IPS DF 19.7 (cell line): ENCODE measurements around the gene USP2.

ENCODE experiments used
- DNase-seq: peaks from one replicate; pipeline ENCODE4 v3.0.0-alpha.2; 2013; ENCODE audit warnings: low read depth, low spot score

The USP2 gene

DNA sequence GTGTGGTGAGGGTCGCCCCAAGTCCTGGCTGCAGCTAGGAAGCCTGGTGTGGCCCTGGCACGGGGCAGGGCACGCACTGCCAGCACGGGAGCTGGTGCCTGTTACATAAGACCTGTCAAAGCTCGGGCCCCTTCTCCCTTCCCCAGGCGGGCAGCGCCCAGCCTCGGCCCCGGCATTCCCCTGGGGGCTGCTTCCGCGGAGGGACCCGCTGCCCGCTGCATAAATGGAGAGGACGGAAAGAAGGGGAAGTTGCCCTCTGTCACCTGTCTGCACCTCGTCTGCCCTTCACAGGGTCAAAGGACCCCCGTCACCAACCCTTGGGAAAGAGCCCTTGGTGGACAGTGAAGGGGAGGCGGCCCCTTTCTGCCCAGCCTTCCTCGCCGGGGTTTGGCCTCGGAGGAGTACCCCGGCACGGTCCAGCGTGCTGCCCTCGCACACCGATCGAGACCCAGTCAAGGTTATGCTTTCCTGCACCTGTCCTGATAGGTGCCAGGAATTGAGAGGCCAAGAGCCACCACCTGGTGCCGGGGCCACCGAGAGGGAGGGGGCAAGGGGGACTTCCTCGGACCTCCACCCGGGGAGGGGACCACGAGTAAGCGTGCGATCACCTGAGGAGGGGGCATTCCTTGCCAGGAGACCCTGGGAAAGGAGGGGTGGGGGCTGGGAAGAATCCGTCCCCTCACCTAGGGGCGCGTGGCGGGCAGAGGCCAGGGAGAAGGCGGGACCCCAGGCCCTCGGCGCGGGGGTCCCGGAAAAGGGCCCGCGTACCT, 18.2 kb downstream of the USP2 start:
- no peak for DNase-seq

DNA sequence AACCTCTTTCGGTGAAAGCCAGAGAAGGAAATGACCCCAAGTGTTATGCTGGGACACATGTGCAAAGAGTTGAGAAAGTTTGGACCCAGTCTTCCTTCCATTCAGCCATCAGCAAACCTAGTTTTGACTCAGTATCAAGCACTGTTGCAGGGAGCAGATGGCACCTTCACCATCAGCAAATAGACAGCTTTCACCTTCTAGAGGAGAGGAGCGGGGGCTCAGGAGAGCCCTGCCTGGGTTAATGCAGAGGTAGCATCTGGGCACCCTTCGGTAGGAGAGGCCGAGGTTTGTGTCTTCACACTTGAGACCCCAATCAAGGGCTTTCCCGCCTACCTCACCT, 18.8 kb downstream of the USP2 start:
- DNase-seq, result no peak

DNA sequence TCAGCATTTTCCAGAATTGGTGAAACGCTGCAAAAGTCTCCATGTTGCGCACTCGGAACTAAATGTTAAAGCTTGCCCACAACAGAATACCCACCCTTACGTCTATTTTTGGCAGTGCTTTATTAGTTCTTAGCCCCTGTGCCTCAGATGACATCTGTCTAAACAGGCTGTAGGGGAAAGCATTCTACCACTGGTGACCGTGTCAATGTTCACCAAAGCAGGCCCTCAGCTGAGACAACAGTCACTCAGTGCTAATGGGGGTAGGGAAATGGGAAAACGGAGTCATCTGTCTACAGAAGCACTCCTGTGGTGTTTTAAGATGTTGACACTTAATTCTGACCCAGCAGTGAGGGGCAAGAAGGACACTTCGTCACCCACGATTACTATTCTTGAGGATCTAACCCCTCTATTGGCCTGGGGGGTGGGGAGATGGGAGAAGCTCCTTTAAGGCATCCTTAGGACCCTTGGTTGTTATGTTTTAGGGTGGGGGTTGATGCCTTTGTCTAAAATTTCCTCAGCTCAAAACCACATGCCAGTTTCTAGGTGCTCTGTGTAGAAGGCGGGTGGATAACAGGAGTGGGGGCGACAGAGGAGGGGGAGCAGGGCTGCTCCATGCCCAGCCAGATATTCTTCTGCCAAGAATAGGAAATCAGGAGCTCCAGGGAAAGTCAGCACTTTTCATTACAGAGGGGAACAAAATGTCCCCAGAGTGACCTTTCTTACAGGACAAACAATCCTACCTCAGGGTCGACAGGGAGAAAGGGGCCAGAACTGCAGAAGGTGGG, 19.4 kb downstream of the USP2 start:
- DNase-seq, result no peak

DNA sequence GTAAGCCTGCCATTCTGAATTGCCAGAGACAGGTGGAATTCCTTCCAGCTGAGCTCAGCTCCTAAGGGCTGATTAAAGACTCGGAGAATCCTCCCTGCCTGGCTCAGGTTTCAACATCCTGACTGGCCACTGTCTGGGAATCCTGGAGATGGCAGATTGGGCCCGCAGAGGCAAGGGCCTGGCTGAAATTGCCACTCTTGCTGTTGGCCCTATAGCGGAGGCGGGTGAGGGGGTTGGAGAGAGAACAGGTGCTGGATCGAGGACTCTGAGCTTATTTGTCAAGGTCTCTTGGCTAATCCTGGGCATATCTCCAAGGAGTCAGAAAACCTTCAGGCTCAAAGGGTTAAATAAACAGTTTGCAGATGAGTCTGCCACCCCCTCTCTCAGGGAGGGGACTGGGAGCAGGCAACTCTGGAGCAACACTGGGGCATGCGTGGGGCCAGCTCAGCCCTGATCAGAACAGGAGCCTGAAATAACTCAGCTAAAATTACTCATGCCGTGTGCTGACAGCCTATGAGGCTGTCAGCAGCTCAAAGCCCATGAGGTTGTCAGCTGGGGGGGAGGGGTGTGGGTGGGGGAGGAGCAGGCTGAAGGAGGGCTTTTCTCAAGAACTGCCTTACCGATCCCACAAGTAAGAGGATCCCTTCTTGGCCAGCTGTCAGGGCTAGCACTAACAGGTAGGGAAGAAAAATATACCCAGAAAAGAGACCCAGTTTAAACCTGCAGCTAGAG, 20.3 kb downstream of the USP2 start:
- no peak for DNase-seq

DNA sequence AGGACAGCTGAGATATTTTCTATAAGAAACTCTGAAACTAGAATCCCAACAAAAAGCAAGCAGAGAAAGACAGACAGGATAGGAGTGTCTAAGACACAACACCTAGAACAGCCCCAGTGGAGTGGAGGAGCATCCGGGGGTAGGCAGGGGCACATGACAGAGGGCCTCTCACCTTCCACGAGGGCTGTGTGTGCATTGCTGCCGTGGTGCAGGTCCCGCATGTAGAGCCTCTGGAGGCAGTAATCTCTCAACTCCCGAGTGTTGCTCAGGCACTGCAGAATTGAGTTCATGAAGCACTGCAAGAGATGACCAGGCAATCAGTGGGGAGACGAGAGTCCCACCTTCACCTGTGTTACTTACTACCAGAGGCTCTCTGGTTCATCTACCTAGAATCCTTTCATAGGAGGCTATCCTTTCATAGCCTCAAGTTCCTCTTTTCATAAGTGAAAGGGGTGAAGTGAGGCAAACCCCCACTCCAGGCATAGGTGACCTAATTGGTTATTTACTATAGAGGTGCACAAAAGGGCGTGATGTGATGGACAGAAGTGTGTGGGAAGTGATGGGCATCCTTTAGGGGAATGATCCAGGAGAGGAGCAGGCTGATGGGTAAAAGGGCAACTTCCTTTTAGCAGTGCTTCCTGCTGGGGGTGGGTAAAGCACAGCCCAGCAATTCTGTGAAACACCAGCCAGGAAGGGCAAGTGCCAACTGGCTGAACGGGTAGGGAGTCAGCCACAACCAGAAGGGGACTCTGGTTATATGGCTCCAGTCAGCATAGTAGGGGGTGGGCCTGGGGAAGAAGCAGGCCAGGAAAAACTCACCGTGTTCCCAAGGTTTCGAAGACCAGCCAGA, 21.9 kb downstream of the USP2 start:
- no peak for DNase-seq

DNA sequence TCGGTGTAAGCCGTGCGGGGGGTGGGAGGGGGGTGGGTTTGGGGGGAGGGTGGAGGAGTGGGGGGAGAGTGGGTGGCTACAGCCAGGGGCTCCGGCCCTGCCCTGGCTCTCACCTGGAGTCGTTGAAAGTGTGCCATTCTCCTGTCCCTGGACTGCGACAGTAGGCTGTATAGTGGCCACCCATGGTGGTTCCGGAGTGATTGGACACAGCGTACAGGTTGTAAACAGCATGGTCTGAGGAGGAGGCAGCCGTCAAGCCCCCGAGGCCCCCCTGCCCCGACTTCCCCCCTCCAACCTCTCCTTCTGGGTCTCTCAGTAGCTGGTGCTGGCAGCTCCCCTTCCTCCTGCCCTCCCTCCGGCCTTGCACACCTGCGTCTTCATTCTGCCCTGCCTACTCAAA, 24.4 kb downstream of the USP2 start:
- DNase-seq, result no peak

DNA sequence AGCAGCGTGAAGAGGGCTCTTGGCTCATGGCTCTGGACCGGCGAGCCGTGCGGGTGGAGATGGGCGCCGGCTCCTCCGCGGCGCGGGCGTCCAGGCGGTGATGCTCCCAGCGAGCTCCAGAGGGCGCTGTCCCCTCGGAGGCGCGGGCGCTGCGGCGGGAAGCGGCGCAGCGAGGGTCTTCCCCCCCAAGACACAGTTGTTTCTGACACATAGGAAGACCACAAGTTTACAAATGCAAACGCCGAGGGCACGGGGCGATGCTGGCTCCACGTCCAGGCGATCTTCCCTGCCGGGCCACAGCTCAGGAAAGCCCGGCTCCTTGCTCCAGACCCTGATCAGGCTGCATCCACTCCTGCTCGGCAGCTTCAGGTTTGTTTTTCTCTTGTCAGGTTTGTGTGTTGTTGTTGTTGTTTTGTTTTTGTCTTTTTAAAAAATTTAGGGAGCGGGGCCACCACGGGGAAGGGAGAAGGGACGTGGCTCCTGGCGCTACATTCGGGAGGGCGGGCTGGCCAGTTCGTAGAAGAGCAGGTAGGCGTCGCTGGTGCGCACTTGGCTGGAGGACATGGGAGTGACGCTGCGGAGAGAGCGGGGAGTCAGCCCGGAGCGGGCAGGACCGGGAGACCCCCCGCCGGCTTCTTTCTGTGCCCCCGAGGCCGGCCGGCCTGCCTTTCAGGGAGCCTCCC, 25.0 kb downstream of the USP2 start:
- no peak for DNase-seq

DNA sequence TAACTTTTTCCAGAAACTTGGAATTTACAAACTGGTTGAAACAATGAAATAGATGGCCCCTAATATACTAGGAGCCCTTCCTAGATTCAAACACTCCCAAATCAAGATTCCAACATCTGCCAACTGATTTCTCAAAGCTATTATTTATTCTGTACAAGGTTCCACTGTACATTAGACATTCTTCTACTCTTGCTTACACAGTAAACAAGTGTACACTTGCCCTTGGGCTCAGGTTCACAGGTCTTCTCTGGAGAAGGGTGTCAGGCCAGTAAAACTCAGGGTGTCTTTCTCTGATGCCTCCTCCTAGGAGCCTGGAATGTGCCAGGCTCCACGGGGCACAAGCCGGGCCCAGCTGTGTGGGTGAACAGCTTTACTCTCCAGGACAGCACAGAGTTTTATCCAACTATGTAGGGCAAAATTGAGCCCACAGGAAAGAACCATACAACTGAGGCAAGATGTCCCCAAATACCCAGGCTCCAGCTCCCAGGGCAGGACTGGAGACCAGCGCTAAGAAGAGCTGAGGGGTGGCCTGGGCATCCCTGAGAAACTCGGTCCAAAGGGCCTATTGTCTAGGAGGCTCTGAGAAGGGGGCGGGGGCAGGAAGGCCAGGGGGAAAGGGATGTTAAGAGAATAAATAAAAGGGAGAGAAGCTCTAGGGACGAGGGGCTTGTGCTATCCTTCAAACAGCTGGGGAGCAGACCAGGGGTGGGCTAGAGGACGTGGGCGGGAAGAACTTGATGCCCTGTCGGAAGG, 26.2 kb downstream of the USP2 start:
- no peak for DNase-seq

DNA sequence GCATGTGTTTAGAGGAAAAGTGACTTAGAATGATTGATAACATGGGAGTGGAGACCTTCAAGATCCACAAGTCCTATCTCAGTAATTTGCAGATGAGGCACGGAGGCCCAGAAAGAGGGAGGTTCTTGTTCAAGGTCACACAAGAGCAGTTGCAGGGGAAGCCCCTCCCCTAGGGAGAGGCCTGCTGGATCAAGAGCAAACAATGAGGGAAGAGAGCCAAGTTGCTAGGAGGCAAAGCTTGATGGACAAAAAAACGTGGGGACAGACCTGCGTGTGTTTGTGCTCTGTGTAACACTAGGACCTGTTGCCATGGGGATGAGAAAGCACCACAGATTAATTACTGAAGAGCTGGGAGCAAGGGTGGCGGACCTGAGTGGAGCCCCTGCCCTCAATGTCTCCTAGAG, 28.6 kb downstream of the USP2 start:
- no peak for DNase-seq

DNA sequence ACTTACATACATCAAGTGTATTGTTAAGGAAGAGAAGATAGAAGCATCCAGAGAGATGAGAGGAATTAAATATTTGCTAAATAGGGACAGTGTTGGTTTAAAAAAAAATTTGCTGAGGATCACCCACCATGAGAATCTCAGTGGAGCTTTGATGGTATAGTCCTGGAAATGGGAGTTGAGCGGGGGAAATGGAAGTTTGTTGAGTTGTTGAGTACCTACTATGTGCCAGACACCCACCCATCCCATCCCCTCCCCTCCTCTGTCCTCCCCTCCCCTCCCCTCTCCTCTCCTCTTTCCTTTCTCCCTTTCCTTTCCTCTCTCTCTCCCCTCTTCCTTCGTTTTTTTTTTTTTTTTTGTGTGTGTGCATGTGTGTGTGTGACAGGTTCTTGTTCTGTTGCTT, 30.3 kb downstream of the USP2 start:
- no peak for DNase-seq

DNA sequence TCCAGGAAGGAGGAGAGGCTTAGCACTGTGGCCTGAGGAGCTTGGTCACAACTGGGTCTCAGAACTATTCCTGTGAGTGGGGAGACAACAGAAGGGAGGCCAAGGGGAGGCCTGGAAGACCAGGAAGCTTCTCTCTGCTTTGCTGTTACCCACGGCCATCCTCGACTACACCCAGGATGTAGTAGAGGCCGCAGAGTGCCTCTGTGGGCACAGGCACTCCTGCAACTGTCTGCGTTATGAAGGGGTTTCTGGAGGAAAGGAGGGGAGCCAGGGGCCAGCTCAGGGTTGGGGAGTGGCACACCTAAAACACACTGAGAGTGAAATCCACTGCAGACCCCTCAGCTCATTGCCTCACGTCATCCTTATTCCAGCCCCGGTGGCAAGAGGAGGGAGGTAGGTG, 31.2 kb downstream of the USP2 start:
- no peak for DNase-seq

DNA sequence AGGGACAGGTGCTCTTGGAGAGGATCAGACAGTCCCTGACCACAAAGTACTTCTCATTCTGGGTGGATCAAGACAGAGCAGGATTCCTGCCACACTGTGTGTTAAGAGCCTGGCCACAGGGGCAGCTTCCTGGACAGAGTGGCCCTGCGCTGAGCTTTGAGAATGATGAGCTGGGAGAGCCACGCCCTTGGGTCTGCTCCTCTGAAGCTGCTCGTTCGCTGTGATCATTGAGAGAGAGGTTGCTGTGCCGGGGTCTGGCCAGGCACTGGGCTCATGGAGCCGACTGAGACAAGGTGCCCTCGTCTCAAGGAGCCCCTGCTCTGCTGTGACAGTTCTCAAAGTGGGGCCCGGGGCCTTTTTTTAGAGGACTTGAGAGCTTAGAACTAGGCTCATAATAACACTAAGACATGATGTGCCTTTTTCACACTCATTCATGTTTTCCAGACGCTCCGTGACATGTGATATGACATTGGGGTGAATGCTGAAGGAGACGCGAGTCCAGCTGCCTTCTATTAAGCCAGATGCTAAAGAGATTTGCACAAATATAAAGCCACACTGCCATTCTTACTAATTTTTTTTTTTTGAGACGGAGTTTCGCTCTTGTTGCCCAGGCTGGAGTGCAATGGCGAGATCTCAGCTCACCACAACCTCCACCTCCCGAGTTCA, 33.4 kb downstream of the USP2 start:
- DNase-seq, result no peak

DNA sequence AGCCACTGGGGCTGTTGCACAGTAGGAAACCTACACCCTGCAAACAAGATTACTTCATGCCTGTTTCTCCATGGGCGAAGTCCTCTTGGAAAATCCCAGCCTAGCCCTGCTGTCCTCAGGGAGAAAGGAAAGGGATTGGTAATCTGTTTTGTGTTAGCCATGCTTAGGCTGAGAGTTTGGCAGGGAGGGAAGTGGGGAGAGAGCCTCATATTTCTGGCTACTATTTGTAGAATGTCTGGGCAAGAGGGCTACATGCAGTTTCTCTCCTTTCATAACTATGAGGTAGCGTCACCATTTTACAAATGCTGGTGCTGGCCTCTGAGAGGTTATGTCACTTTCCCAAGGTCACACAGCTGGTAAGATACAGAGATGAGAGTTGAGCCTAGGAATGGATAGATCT, 34.2 kb downstream of the USP2 start:
- no peak for DNase-seq

DNA sequence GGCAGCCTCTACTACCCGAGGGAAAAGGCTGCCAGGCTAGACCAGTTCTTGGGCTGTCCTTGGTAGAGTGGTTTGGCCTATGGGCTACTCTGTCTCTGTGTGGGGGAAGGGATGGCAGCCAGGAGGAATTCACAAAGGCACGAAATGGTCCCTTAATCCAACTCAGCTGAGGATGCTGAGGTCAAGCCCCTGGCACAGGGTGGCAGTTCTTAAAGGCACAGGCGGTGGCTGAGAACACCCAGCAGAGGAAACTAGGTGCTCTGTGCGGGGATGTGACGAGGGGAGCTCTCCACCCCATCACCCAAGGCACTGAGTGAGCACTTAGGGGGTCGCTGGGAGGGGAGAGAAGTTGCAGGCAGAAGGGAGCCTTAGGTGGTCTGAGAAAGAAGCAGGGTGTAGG, 34.9 kb downstream of the USP2 start, which contains the start of gene MFRP:
MFRP (minus strand) TSS at position 101 of the 400 bp plus-strand sequence. CDS start 192 bp downstream, outside the sequence.
- DNase-seq, result no peak

DNA sequence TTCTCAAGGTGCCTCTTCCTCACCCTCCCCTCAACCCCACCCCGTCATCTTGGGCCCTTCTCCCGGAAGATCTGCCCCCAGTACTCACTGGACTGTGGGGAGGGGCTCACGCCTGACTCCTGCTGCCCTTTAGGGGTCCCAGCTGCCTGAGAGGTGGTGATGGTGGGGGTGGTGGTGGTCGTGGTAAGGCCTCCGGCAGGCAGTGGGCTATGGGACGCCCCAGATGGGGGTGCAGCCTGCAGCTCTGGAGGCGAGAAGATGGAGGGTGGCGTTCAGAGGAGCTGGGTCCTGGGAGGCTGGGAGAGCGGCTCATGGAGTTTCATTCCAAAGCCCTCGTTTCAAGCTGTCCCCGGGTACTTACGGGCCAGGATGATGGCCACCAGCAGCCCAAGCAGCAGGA, 35.8 kb downstream of the USP2 start:
- no peak for DNase-seq

DNA sequence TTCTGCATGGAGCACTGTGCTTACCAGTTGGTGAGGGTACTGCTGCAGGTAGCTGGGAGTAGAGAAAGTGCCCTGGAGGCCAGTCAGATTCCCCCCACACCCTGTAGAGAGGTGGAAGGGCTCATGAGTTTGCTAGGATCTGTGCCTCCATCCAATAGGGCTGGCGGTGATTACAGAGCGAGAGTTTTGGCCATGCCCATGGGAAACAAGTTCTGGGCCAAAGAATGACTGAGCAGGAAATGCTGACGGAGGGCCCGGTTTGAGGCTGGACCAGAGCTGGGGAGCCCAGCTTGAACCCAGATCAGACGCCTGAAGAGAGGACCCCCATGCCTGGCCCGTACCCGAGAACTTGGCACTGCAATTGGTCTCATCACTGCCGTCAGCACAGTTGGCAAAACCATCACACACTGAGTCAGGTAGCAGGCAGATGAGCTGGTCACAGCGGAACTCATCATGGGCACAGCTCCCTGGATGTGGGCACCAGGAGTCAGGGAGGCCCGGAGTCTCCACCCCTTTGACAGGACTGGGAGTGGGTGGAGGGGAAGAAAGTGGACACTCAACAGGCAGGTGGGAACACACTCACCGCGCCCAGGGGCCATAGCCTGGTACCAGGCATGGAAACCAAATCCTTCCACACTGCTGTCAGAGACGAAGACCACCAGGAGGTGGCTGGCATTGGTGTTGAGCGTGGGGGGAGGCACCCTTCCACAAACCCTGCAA, 37.0 kb downstream of the USP2 start:
- DNase-seq, result no peak

DNA sequence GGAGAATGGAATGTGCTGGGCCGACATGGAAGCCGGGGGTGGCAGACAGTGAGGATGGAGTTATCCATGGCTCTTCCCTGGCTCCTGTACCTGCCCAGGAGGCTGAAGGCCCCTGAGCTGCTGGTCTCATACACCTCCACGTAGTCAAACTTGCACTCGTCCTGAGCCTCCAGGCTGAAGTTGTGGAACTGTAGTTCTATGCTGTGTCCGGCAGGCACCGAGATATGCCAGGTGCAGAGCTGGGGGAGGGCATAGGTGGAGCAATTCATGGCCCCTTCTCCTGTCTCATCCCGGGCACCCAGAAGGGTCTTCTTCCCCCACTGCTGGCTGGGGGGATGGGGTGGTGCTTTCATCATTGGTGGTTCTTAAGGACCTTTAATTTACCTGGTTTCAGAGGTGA, 37.8 kb downstream of the USP2 start:
- DNase-seq, result no peak

DNA sequence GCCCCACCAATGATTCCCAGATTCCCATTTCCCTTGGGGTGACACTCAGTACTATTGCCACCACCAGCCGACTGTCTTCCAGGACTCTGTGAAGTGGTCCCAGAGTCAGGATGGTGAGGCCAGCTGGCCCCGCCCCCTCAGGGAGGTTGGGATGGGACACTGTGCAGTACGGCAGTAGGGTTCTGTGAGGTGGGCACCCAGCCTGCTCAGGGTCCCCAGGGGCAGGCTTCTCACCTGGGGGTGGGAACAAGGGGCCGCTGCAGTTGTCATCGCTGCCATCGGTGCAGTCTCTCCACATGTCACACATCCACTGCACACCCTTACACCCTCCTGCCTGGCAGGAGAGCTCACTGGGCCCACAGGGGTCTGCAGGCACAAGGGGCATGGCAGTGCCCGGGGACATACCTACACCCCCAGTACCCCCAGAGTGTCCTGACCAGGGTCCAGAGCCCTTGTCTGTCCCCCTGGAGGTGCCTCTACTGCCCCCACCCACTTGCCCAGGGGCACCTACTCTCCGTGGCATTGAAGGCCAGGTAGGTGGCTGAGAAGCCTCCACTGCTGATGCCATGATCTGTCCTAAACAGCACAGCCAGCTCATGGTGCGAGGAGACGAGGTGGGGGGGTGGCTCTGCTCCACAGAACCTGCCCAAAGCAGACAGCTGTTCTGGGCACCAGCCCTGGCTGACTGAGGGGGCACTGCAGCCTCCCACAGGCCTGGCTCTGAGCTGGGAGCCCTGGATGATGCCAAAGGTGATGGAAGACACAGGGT, 38.9 kb downstream of the USP2 start:
- no peak for DNase-seq

DNA sequence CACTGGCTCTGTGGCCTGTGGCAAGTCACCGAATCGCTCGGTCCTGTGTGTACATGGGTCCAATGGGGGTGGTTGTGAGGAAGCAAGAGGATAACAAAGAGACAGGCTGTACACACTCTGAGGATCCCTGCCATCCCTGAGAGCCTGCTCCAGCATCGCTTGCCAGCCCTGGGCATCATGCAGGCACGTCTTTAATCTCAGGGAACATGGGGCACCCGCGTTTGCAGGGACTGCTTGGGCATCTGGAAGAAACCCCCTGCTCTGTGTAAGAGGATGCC, 39.5 kb downstream of the USP2 start:
- no peak for DNase-seq
